ENCODE data around the gene IKZF4. TPM values are rescaled to one million over a fixed set of nuclear protein-coding genes. Genes with fewer than 3 reads are reported as not detected.

IKZF4 gene
- 2.6 and 8.1 TPM in 2 replicates for total RNA-seq

DNA sequence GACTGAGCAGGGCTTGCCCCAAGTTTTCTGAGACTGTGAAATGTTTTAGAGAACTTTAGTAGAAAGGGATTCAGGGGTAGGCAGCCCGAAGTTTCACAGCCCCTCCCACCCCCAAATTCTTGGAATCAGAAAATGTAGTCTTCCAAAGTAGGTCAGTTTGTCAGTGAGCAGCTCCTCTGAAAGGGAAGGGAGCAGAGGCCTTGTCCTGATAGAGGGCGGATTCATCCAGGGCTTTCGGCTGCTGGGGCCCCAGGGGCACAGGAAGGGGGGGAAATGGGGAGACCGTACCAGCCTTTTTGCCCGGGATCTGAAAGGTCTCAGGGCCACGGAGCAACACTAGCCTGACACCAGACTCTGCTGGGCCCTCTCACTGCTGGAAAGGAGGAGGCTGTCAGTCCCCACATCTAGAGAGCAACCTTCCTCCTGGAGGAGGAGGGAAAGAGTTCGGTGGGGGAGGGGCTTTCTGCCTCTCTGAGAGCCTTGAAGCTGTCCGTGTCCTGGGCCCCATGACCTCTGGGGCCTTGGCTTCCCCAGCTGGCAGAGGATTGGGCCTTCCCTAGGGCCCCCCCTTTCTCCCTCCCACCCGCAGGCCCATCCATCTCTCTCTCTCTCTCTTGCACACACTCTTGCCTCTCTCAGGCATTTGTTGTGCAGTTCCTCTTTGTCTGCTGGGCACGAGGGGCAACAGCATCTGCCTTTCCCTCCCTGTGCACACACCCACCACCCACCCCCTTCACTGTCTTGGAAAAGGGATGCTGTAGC is at the start of gene IKZF4:
Gene IKZF4, plus strand, starts transcription at position 621 of the 762 bp plus-strand sequence. CDS start 451 bp downstream, outside the sequence.

DNA sequence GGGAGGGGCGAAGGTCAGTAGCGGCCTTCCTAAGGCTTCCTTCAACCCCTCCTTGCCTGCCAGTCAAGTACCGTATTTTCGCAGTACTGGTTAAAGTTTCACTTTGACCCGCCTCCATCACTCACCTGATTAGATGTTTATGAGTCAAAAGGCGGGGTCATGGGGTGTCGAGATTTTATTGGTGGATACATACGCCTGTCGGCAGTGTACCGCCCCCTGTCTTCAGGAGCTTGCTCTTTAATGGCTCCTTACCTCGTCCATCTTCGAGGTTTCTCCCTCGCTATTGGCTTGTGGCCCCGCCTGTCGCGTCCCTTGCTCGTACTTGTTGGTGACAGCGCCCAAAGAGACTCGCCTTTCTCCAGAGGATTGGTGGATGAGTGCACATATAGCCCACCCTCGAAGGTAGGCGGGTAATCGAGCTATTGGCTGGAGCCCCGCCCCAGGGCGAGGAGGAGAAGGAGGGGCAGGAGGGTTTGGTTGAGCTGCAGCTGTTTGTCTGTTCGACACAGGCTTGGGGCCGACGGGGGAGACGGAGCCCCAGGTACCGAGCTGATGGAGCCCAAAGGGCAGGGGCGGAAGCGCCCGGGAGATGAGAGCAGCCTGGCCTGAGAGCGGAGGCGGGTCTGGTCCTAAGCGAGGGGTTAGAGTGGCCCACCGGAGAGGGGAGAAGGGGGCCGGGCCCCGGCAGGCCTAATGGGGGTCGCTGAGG is 47.1 kb upstream of the IKZF4 start, which contains the start of gene RAB5B:
Gene RAB5B, plus strand, starts transcription at position 480 of the 709 bp plus-strand sequence. CDS start 12,883 bp downstream, outside the sequence.

DNA sequence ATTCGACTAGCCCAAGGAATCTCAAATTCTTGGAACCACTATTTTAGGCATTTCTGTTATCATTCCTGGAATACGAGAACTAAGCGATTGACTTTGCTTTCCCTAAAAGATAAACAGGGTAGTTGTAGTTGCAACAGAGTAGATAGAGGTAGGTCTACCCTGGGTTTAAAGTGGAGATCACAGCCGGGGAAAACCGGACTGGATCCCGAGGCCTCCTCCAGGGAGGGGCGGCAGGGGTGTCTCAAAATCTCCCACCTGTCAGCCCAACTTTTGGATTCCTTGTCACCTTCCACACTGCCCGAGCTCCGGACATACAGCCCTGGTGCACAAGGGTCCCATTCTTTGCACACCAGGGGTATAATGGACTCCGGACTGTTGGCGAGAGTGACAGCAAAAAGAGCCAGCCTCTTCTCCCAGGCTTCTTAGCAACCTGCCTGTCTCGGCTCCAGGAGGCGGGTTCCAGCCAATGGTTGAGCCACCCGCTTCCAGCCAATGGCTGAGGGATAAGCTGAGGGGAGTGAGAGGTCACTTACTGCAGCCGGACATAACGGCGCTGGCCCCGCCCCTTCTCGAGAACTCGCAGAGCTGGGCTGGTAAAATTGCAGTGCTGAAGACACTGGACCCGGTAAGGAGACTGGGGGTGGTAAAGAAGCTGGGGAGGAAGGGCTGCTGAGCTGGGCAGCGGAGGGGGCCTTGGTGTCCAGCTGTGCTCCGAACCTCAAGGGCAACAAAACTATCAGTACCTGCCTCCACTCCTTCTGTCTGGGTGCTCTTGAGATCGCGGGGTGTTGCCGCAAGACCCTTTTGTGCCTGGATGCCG is 23.9 kb upstream of the IKZF4 start, which contains the start of gene SUOX:
Gene SUOX, plus strand, starts transcription at position 562 of the 820 bp plus-strand sequence. CDS start 4,946 bp downstream, outside the sequence.

DNA sequence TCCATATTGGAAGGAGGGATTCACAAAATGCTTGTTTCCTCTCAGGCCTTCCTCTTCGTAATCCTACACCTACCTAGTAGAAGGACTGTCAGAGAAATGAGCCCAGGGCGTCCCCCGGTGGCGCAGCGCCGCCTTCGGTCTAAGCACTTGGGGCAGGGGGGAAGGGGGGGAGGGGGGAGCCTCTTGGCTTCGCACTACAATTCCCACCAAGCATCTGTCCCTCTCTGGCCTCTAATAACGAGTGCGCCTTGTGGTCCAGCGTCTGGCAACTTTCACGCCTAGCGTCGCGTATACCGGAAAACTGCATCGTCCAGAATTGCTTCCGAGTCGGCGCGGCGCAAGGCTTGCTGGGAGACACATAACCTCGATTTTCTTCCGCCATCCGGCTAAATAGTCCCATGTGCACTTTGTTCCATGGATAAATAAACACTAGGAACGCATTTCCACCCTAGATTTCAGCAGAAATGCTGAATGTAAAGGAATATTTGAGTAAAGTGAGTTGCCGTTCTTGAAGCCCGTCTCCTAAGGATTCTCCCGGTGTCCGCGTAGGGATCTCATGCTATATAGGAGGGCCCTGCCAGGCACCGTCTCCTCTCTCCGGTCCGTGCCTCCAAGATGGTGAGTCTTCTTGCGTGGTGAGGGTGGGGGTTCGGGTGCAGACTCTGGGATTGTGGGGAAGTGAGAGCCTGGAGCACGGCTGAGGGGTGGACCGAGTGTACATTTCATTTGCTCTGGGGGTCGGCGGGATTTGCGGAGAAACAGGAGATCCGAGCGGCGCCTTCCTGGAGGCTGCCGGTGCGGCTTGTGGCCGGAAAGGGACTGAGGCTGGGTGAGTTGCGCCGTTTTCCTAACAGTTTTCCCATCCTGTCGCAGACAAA is 20.9 kb downstream of the IKZF4 start, which contains the start of gene RPS26:
Gene RPS26, plus strand, starts transcription at position 367 of the 878 bp plus-strand sequence. Its CDS starts 249 bp downstream, at position 616.

DNA sequence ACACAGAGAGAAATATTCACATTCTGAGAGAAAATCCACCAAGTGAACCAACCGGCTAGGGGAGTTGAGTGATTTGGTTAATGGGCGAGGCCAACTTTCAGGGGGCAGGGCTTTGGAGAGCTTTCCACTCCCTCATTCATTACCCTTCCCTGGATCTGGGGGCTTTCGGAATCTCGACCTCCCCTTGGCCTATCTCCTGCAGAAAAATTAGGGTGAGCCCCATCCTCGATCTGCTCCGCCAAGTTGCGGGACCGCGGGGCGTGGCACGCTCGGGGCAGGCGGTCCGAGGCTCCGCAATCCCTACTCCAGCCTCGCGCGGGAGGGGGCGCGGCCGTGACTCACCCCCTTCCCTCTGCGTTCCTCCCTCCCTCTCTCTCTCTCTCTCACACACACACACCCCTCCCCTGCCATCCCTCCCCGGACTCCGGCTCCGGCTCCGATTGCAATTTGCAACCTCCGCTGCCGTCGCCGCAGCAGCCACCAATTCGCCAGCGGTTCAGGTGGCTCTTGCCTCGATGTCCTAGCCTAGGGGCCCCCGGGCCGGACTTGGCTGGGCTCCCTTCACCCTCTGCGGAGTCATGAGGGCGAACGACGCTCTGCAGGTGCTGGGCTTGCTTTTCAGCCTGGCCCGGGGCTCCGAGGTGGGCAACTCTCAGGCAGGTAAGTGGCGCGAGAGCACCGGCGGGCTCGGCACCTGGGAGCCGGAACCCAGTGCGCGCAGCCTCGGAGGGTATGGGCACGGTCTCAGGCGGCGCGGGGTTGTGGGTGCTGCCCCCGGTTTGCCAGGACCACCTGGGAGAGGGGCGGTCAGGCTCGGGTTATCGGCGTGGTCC is 59.1 kb downstream of the IKZF4 start, which contains the start of gene ERBB3:
Gene ERBB3, plus strand, starts transcription at position 443 of the 833 bp plus-strand sequence. Its CDS starts 136 bp downstream, at position 579.

Other genes starting within 250 kb of the IKZF4 start
- 92.9 and 119 TPM in 2 replicates for gene SARNP, start 203.3 kb upstream of the IKZF4 start, total RNA-seq
- gene ORMDL2, start 203.0 kb upstream of the IKZF4 start, total RNA-seq: 14.6 and 25.6 TPM in 2 replicates
- gene DNAJC14, start 191.5 kb upstream of the IKZF4 start, total RNA-seq: 37.1 and 48.1 TPM in 2 replicates
- gene MMP19, start 178.1 kb upstream of the IKZF4 start, total RNA-seq: 21.9 and 38.4 TPM in 2 replicates
- gene PYM1, start 93.1 kb upstream of the IKZF4 start, total RNA-seq: 30.9 and 31.5 TPM in 2 replicates
- 14.8 and 31.3 TPM in 2 replicates for gene DGKA, start 89.9 kb upstream of the IKZF4 start, total RNA-seq
- gene PMEL, start 55.0 kb upstream of the IKZF4 start, total RNA-seq: 1.7 and 18.7 TPM in 2 replicates
- 24.5 and 46.2 TPM in 2 replicates for gene CDK2, start 54.2 kb upstream of the IKZF4 start, total RNA-seq
- 56.6 and 74.1 TPM in 2 replicates for gene RAB5B, start 47.0 kb upstream of the IKZF4 start, total RNA-seq
- gene SUOX, start 23.8 kb upstream of the IKZF4 start, total RNA-seq: 11.4 and 31.9 TPM in 2 replicates
- gene RPS26, start 20.9 kb downstream of the IKZF4 start, total RNA-seq: 1,233 and 1,614 TPM in 2 replicates
- gene ERBB3, start 59.1 kb downstream of the IKZF4 start, total RNA-seq: 0.64 and 1.8 TPM in 2 replicates
- 98.1 and 145 TPM in 2 replicates for gene PA2G4, start 83.5 kb downstream of the IKZF4 start, total RNA-seq
- gene RPL41, start 95.6 kb downstream of the IKZF4 start, total RNA-seq: 2,965 and 4,023 TPM in 2 replicates
- 3.4 and 5.0 TPM in 2 replicates for gene ZC3H10, start 97.2 kb downstream of the IKZF4 start, total RNA-seq
- 81.4 and 171 TPM in 2 replicates for gene ESYT1, start 107.2 kb downstream of the IKZF4 start, total RNA-seq
- gene MYL6B, start 131.5 kb downstream of the IKZF4 start, total RNA-seq: 112 and 142 TPM in 2 replicates
- 1,228 and 2,927 TPM in 2 replicates for gene MYL6, start 137.3 kb downstream of the IKZF4 start, total RNA-seq
- gene SMARCC2, start 168.4 kb downstream of the IKZF4 start, total RNA-seq: 27.5 and 43.8 TPM in 2 replicates
- gene RNF41, start 200.9 kb downstream of the IKZF4 start, total RNA-seq: 57.2 and 76.5 TPM in 2 replicates
- gene NABP2, start 203.3 kb downstream of the IKZF4 start, total RNA-seq: 48.4 and 60.4 TPM in 2 replicates
- gene SLC39A5, start 209.0 kb downstream of the IKZF4 start, total RNA-seq: not detected in 2 replicates
- gene ANKRD52, start 237.3 kb downstream of the IKZF4 start, total RNA-seq: 14.5 and 16.9 TPM in 2 replicates
- gene COQ10A, start 245.9 kb downstream of the IKZF4 start, total RNA-seq: 8.8 and 11.3 TPM in 2 replicates